Ovary (tissue), 3 donors: ENCODE data around the gene RNLS.

ENCODE experiments used
- CTCF ChIP-seq, 3 donors: fragments of 450-650 bp in 2 of 3; fragments of 200-600 bp in 1 of 3; IDR thresholded peaks; one replicate each; pipeline versions ENCODE4 v1.5.1 to v1.8.0; 2016 to 2022; ENCODE audit warnings: antibody characterized with exemption in 3 of 3, mild to moderate bottlenecking in 1 of 3
- POLR2A ChIP-seq: fragments of 450-650 bp; IDR thresholded peaks from one replicate; pipeline ENCODE4 v1.6.1; 2017; ENCODE audit warnings: antibody characterized with exemption, mild to moderate bottlenecking, moderate library complexity
- donor health status: DM: no; HTN: no; CAD: no.

DNA sequence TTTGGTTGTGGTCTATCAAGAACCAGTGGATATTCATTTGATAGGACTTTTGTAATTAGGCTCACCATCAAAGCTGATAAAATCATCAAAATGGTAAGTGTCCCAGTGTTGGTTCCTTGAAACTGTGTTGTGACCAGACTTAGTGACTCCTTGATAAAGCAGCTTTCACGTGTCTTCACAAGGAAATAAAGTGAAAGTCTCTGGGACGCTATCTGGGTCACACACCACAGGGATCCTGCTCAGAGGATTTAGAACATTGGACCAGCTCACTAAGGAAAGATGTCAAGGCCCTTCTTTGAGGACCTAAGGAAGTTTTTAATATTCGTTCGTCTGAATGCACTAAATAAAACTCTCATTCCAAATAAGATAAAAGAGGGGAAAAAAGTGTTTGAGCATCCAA lies 193.1 kb downstream of the RNLS start:
- TF ChIP-seq POLR2A, result no peak
- no peak for TF ChIP-seq CTCF (IDR thresholded peaks at IDR 0.05)
